Thyroid gland (tissue), 4 donors: Measurements from ENCODE around the gene GLG1.
"Not testable (repeated sequence)": the region's sequence is repeated elsewhere in the genome, so short reads cannot be mapped to it uniquely, and the experiment has no call there.

Source experiments
- POLR2A ChIP-seq, 2 donors: fragments of 450-650 bp; IDR thresholded peaks; one replicate each; pipeline ENCODE4 v1.6.1; 2017; ENCODE audit warnings: antibody characterized with exemption in 2 of 2, mild to moderate bottlenecking in 2 of 2, moderate library complexity in 1 of 2
- TF ChIP-seq, protein P1 (sequence below), 6 experiments: fragments of 200-600 bp in 3 of 6; fragments of 450-650 bp in 3 of 6; sonication (generic) in 3 of 6; IDR thresholded peaks; one replicate each; pipeline ENCODE4 v1.5.1; 2016 to 2019; ENCODE audit warnings: antibody characterized with exemption in 6 of 6, mild to moderate bottlenecking in 2 of 6, inconsistent platforms in 1 of 6, moderate library complexity in 1 of 6

- TF ChIP-seq, protein P1, sequence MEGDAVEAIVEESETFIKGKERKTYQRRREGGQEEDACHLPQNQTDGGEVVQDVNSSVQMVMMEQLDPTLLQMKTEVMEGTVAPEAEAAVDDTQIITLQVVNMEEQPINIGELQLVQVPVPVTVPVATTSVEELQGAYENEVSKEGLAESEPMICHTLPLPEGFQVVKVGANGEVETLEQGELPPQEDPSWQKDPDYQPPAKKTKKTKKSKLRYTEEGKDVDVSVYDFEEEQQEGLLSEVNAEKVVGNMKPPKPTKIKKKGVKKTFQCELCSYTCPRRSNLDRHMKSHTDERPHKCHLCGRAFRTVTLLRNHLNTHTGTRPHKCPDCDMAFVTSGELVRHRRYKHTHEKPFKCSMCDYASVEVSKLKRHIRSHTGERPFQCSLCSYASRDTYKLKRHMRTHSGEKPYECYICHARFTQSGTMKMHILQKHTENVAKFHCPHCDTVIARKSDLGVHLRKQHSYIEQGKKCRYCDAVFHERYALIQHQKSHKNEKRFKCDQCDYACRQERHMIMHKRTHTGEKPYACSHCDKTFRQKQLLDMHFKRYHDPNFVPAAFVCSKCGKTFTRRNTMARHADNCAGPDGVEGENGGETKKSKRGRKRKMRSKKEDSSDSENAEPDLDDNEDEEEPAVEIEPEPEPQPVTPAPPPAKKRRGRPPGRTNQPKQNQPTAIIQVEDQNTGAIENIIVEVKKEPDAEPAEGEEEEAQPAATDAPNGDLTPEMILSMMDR (IDR thresholded peaks at IDR 0.05), result not testable (repeated sequence)
- TF ChIP-seq POLR2A (IDR thresholded peaks at IDR 0.05), result not testable (repeated sequence)
Observed at GRCh38 chr16:74425751-74426150, 181.2 kb downstream of the GLG1 start.
